Panc1 (cell line): ENCODE results near the gene TBX20.

ENCODE experiments used
- CTCF ChIP-seq: fragments of 450-650 bp; IDR thresholded peaks from 2 replicates; pipeline ENCODE4 v1.5.1; 2017; ENCODE audit warnings: mild to moderate bottlenecking
- POLR2AphosphoS5 ChIP-seq: IDR thresholded peaks from 2 replicates; pipeline ENCODE4 v1.6.1; 2012; ENCODE audit warnings: mild to moderate bottlenecking, low read depth, low read length, moderate library complexity
- REST ChIP-seq, 2 experiments: IDR thresholded peaks; 2 replicates each; pipeline ENCODE4 v1.6.1; 2011 to 2012; ENCODE audit warnings: low read depth in 2 of 2, control low read depth in 1 of 2, low read length in 1 of 2, mild to moderate bottlenecking in 1 of 2, moderate library complexity in 1 of 2; ENCODE audit not compliant: insufficient read depth in 1 of 2
- SIN3A ChIP-seq: IDR thresholded peaks from 2 replicates; pipeline ENCODE4 v1.6.1; 2012; ENCODE audit warnings: low read depth, mild to moderate bottlenecking, low read length, moderate library complexity, borderline replicate concordance; ENCODE audit not compliant: insufficient read depth
- TCF7L2 ChIP-seq: IDR thresholded peaks from 2 replicates; pipeline ENCODE4 v1.6.1; 2011; ENCODE audit warnings: mild to moderate bottlenecking, low read depth, low read length, inconsistent platforms

DNA sequence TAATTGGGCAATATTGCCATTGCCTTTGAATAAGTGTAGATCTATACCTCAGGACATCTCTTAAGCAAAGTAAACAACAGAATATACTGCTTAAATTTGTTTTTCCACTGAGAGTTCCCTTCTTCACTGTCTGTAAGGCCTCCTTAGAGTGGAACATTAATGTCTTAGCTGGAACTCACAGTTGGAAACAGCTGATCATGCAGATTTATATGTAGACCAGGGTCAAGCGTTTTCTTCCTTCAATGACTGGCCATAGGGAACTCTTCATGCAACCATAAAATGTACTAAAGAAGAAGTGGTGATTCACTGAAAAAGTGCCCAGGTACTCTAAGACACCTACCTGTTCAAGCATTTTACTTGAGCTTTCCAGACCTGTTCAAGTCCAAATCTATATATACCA is 18.3 kb upstream of the TBX20 start:
- TF ChIP-seq POLR2AphosphoS5 (no peak), CTCF (no peak), TCF7L2 (no peak), REST (IDR thresholded peaks at IDR 0.05; ENCODE audit: insufficient read depth in 1 of 2, low read depth in 2 of 2, low read length in 1 of 2) (no peak), SIN3A (no peak)
